GM21528 (cell line): ENCODE measurements around the gene PXYLP1.

ENCODE experiments used
- ATAC-seq: cut with Tn5 transposase; IDR thresholded peaks from one replicate; pipeline ENCODE4 v1.9.1; 2021; ENCODE audit warnings: mild to moderate bottlenecking, moderate library complexity; ENCODE audit not compliant: unreplicated experiment, low FRiP score

The PXYLP1 gene

DNA sequence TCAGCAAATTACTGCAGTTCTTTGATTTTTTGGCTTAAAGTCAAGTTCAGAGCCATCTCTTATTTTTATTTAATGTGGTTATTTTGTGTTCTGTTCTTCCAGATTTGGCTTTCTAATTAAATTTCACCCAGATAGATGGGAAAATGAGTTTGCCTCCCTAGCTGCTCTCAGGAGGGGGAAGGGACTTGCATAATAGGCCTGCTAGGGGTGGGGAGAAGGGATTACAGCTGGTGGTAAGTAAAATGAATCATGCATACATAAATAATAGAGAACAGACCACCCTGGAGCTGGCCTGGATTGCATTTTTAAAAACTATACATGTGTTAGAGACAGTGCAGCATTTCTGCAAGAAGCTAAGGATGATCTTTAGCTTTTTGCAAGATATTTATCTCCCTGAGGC, 3.9 kb upstream of the PXYLP1 start:
- no peak for ATAC-seq

DNA sequence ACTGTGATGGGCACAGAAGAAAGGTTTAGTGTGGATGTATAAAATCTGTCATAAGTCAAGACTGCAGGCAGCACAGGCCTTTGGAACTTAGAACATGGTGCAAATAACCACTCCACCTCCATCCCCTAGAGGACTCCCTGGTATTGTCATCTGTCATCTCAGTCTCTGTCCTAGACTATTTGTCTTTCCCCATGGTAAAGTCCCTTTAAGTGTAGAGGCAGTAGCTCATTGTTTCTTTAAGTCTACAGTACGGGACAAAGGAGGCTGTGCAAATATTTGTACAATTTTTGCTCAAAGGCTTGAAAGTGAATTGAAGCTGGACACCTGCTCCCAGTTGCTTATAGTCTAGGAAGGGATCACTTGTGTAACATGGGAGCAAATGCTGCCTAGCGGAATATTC, 3.2 kb upstream of the PXYLP1 start:
- no peak for ATAC-seq

DNA sequence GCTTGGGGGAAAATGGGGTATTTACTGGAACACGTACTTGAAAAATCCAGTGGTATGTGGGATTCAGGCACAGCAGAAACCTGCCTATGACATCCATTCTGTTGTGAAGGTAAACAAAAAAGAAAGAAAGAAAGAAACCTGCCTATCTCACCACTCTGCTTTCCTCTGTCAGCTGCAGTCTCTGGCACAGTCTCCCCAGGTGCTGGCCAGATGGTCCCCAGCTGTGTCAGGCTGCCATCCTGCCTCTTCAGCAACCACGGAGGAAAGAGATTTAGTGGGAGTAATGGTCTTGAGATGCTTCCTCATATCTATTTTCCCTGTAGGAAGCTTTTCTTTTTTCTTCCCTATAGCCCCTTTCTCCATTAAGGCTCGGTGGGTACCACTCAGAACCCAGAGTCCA, 2.5 kb upstream of the PXYLP1 start:
- no peak for ATAC-seq

DNA sequence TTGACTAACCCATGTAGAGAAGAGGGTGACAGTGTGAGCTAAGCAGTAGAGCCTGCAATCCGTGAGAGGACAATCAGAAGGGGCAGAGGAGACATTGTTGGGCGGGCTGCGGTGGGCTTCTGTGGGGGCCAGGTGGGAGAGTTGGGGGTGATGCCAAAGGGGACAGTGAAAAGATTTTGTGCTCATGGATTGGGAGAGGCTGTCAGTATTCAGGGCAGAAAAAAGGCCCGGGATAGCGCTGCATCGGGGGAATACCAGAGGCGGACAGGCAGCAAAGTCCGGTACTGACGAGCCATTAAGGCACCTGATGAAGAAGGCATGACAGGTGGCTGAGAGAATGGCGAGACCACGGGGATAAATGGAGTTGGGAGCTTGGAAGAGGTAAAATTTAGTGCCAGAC, 1.3 kb upstream of the PXYLP1 start:
- ATAC-seq: no peak

- ATAC-seq: no peak
Measured at GRCh38 chr3:141231952-141232823, 563 bp downstream of the PXYLP1 start.

GRCh38 chr3:141233457-141234161, 2.0 kb downstream of the PXYLP1 start:
- ATAC-seq: no peak

GRCh38 chr3:141234283-141234682, 2.7 kb downstream of the PXYLP1 start:
- ATAC-seq: no peak

- ATAC-seq: no peak
Measured at GRCh38 chr3:141235661-141236171, 4.1 kb downstream of the PXYLP1 start.

GRCh38 chr3:141236361-141236760, 4.7 kb downstream of the PXYLP1 start:
- no peak for ATAC-seq

GRCh38 chr3:141237701-141238521, 6.3 kb downstream of the PXYLP1 start:
- no peak for ATAC-seq

- no peak for ATAC-seq
Measured at GRCh38 chr3:141239511-141240281, 8.1 kb downstream of the PXYLP1 start.

DNA sequence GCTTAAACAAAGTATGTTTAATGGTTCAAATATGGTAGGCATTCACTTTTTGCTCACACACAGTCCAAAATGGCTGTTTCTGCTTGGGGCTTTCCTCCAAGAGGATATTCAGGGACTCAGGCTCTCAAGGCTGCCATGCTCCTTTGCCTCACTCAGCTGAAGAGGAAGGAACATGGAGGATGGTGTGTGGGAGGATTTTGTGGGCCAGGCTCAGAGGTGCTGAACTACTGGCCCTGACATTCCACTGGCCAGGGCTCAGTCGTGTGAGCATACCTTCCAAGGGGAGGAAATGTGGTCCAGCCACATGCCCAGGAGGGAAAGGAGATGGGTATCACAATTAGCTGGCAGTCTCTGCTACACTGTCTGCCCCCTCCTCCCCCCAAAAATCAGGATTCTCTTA, 8.7 kb downstream of the PXYLP1 start:
- ATAC-seq: no peak

- no peak for ATAC-seq
Measured at GRCh38 chr3:141240687-141241615, 9.3 kb downstream of the PXYLP1 start.

- ATAC-seq: no peak
Measured at GRCh38 chr3:141241616-141242376, 10.2 kb downstream of the PXYLP1 start.

- no peak for ATAC-seq
Measured at GRCh38 chr3:141242377-141243092, 10.9 kb downstream of the PXYLP1 start.

DNA sequence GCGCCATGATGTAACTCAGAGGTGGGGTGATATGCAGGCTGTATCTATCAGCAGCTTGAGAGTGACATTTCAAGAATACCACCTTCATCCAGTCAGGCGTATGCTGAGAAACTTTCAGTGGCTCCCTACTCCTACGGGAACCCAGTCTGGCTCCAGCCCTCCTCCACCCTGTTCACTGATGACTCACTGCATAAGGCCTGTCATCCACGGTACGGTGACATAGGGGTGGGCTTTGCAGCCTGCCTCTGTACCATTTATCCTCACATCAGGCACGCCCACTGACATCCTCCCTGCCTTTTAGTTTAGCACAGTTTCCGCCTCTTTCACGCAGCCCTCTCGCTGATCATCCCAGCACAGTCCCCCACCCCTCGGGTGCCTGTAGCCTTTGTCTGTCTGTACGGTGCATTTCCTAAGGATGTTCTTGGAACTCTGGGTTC, 11.7 kb downstream of the PXYLP1 start:
- no peak for ATAC-seq

GRCh38 chr3:141246224-141246957, 14.8 kb downstream of the PXYLP1 start:
- no peak for ATAC-seq
